ENCODE results near the gene C8G.

Gene C8G

GRCh38 chr9:136969150-136969549 is 24.1 kb downstream of the C8G start:
- no peak for DNase-seq (ENCODE audit: extremely low spot score)
- TF ChIP-seq FOXK2 (IDR thresholded peaks at IDR 0.05) (no peak), SP1 (IDR thresholded peaks at IDR 0.05) (no peak), LEF1 (IDR thresholded peaks at IDR 0.05; ENCODE audit: borderline replicate concordance) (no peak), FOXM1 (IDR thresholded peaks at IDR 0.05; ENCODE audit: borderline replicate concordance) (no peak), CTBP1 (IDR thresholded peaks at IDR 0.05; ENCODE audit: borderline replicate concordance) (no peak), NFRKB (IDR thresholded peaks at IDR 0.05) (no peak), HDGF (IDR thresholded peaks at IDR 0.05; ENCODE audit: borderline replicate concordance) (no peak), TARDBP (IDR thresholded peaks at IDR 0.05) (no peak), PKNOX1 (IDR thresholded peaks at IDR 0.05) (no peak), BHLHE40 (IDR thresholded peaks at IDR 0.05; ENCODE audit: borderline replicate concordance) (no peak), ZNF384 (IDR thresholded peaks at IDR 0.05) (no peak), FOXA1 (IDR thresholded peaks at IDR 0.05) (no peak), L3MBTL2 (conservative IDR thresholded peaks at IDR 0.05) (no peak), ARNT (IDR thresholded peaks at IDR 0.05) (no peak), SUZ12 (IDR thresholded peaks at IDR 0.05) (no peak), ELF4 (IDR thresholded peaks at IDR 0.05) (no peak)
- POLR2A ChIA-PET: interaction anchor here (0.8 to 1.6 kb wide), 2 partner anchors 18 to 23 kb away, joined by 3 read pairs; partner anchors contain the start of gene PAXX
- CTCF ChIA-PET: no interaction called here

- no peak for DNase-seq (ENCODE audit: extremely low spot score)
- CTCF ChIA-PET: interaction anchor here (2.1 kb wide), 1 partner anchor 59 kb away, joined by 6 read pairs; no protein-coding TSS in a partner anchor
- POLR2A ChIA-PET: interaction anchor here (1.6 kb wide), 1 partner anchor 19 kb away, joined by 3 read pairs; no protein-coding TSS in a partner anchor
- TF ChIP-seq ARNT (IDR thresholded peaks at IDR 0.05) (no peak), SP1 (IDR thresholded peaks at IDR 0.05) (no peak), BHLHE40 (IDR thresholded peaks at IDR 0.05; ENCODE audit: borderline replicate concordance) (no peak), L3MBTL2 (conservative IDR thresholded peaks at IDR 0.05) (no peak), SUZ12 (IDR thresholded peaks at IDR 0.05) (no peak), CTBP1 (IDR thresholded peaks at IDR 0.05; ENCODE audit: borderline replicate concordance) (no peak), FOXA1 (IDR thresholded peaks at IDR 0.05) (no peak), FOXM1 (IDR thresholded peaks at IDR 0.05; ENCODE audit: borderline replicate concordance) (no peak)
Observed at GRCh38 chr9:136969774-136970173, 24.7 kb downstream of the C8G start.

- no peak for TF ChIP-seq ZNF384 (IDR thresholded peaks at IDR 0.05)
- TF ChIP-seq SP1 (IDR thresholded peaks at IDR 0.05): no peak
- no peak for TF ChIP-seq L3MBTL2 (conservative IDR thresholded peaks at IDR 0.05)
- no peak for TF ChIP-seq CTBP1 (IDR thresholded peaks at IDR 0.05; ENCODE audit: borderline replicate concordance)
- DNase-seq (ENCODE audit: extremely low spot score): no peak
- POLR2A ChIA-PET: interaction anchor here (1.6 kb wide), 1 partner anchor 19 kb away, joined by 3 read pairs; no protein-coding TSS in a partner anchor
- CTCF ChIA-PET: interaction anchor here (2.1 kb wide), 1 partner anchor 59 kb away, joined by 6 read pairs; no protein-coding TSS in a partner anchor
Observed at GRCh38 chr9:136970361-136970760, 25.3 kb downstream of the C8G start.

- no peak for DNase-seq (ENCODE audit: extremely low spot score)
- ChIA-PET POLR2A (no interaction called here), CTCF (no interaction called here)
- TF ChIP-seq ELF4 (IDR thresholded peaks at IDR 0.05) (no peak), NFRKB (IDR thresholded peaks at IDR 0.05) (no peak), CTBP1 (IDR thresholded peaks at IDR 0.05; ENCODE audit: borderline replicate concordance) (no peak), HDGF (IDR thresholded peaks at IDR 0.05; ENCODE audit: borderline replicate concordance) (no peak), BHLHE40 (IDR thresholded peaks at IDR 0.05; ENCODE audit: borderline replicate concordance) (no peak), FOXK2 (IDR thresholded peaks at IDR 0.05) (no peak), LEF1 (IDR thresholded peaks at IDR 0.05; ENCODE audit: borderline replicate concordance) (no peak), ZNF384 (IDR thresholded peaks at IDR 0.05) (no peak), SUZ12 (IDR thresholded peaks at IDR 0.05) (no peak), TARDBP (IDR thresholded peaks at IDR 0.05) (no peak), L3MBTL2 (conservative IDR thresholded peaks at IDR 0.05) (no peak), SP1 (IDR thresholded peaks at IDR 0.05) (no peak), FOXM1 (IDR thresholded peaks at IDR 0.05; ENCODE audit: borderline replicate concordance) (no peak), PKNOX1 (IDR thresholded peaks at IDR 0.05) (no peak), FOXA1 (IDR thresholded peaks at IDR 0.05) (no peak), ARNT (IDR thresholded peaks at IDR 0.05) (no peak)
Observed at GRCh38 chr9:136971746-136972145, 26.7 kb downstream of the C8G start.

GRCh38 chr9:136972335-136972734 is 27.3 kb downstream of the C8G start:
- ChIA-PET POLR2A (no interaction called here), CTCF (no interaction called here)
- no peak for DNase-seq (ENCODE audit: extremely low spot score)
- TF ChIP-seq FOXK2 (IDR thresholded peaks at IDR 0.05): no peak
- no peak for TF ChIP-seq NFRKB (IDR thresholded peaks at IDR 0.05)
- no peak for TF ChIP-seq ZNF384 (IDR thresholded peaks at IDR 0.05)
- no peak for TF ChIP-seq FOXA1 (IDR thresholded peaks at IDR 0.05)
- no peak for TF ChIP-seq TARDBP (IDR thresholded peaks at IDR 0.05)
- no peak for TF ChIP-seq SP1 (IDR thresholded peaks at IDR 0.05)
- no peak for TF ChIP-seq BHLHE40 (IDR thresholded peaks at IDR 0.05; ENCODE audit: borderline replicate concordance)
- TF ChIP-seq HDGF (IDR thresholded peaks at IDR 0.05; ENCODE audit: borderline replicate concordance): no peak
- no peak for TF ChIP-seq FOXM1 (IDR thresholded peaks at IDR 0.05; ENCODE audit: borderline replicate concordance)
- TF ChIP-seq L3MBTL2 (conservative IDR thresholded peaks at IDR 0.05): no peak
- no peak for TF ChIP-seq LEF1 (IDR thresholded peaks at IDR 0.05; ENCODE audit: borderline replicate concordance)
- no peak for TF ChIP-seq ELF4 (IDR thresholded peaks at IDR 0.05)
- no peak for TF ChIP-seq CTBP1 (IDR thresholded peaks at IDR 0.05; ENCODE audit: borderline replicate concordance)
- no peak for TF ChIP-seq SUZ12 (IDR thresholded peaks at IDR 0.05)
- TF ChIP-seq PKNOX1 (IDR thresholded peaks at IDR 0.05): no peak
- no peak for TF ChIP-seq ARNT (IDR thresholded peaks at IDR 0.05)

GRCh38 chr9:136972743-136973142 is 27.7 kb downstream of the C8G start:
- DNase-seq (ENCODE audit: extremely low spot score): no peak
- no peak for TF ChIP-seq LEF1 (IDR thresholded peaks at IDR 0.05; ENCODE audit: borderline replicate concordance)
- no peak for TF ChIP-seq SP1 (IDR thresholded peaks at IDR 0.05)
- no peak for TF ChIP-seq FOXA1 (IDR thresholded peaks at IDR 0.05)
- TF ChIP-seq SUZ12 (IDR thresholded peaks at IDR 0.05): no peak
- no peak for TF ChIP-seq BHLHE40 (IDR thresholded peaks at IDR 0.05; ENCODE audit: borderline replicate concordance)
- TF ChIP-seq FOXM1 (IDR thresholded peaks at IDR 0.05; ENCODE audit: borderline replicate concordance): no peak
- CTCF ChIA-PET: no interaction called here
- POLR2A ChIA-PET: interaction anchor here (1.1 kb wide), 1 partner anchor 24 kb away, joined by 3 read pairs; no protein-coding TSS in a partner anchor

Data from HEK293T (cell line).